ENCODE measurements around the gene CHRNB2.

CHRNB2 gene

DNA sequence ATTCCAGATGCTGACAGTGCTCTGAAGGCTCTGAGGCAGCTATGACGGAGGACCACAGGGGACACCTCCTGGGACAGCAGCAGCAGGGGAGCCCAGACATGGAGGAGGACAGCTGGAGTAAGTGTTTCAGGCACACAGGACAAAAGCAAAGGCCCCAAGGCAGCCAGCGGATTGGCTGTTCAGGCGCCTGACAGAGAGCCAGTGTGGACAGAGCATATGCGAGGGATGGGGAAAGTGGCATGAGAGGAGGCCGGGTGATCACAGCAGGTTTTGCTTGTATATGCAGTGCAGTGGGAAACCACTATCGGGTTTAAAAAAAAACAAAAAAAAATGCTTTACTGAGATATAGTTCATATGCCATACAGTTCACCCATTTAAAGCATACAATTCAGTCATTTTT lies 19.1 kb downstream of the CHRNB2 start:
- Histone ChIP-seq H3K27ac (ENCODE audit: extremely low read depth, low read depth, low read length) (no peak overlapping the region), H3K4me3 (ENCODE audit: low read depth, low read length) (no peak overlapping the region), H3K36me3 (ENCODE audit: control insufficient read depth in 2 of 2, insufficient read depth in 1 of 2, low read length in 2 of 2) (peaks cover 48 to 100% of the 10 kb centered on the region in 2 experiments), H3K4me1 (ENCODE audit: control insufficient read depth, insufficient read depth, low read length) (no peaks in the 10 kb centered on the region), H3K9me3 (ENCODE audit: control insufficient read depth, insufficient read depth, low read depth, low read length) (no peaks in the 10 kb centered on the region)
- no peak for TF ChIP-seq ZNF600 (tag by site-specific recombination; IDR thresholded peaks at IDR 0.05)
- TF ChIP-seq ZNF114 (tag by site-specific recombination; IDR thresholded peaks at IDR 0.05): no peak
- TF ChIP-seq, protein P1, sequence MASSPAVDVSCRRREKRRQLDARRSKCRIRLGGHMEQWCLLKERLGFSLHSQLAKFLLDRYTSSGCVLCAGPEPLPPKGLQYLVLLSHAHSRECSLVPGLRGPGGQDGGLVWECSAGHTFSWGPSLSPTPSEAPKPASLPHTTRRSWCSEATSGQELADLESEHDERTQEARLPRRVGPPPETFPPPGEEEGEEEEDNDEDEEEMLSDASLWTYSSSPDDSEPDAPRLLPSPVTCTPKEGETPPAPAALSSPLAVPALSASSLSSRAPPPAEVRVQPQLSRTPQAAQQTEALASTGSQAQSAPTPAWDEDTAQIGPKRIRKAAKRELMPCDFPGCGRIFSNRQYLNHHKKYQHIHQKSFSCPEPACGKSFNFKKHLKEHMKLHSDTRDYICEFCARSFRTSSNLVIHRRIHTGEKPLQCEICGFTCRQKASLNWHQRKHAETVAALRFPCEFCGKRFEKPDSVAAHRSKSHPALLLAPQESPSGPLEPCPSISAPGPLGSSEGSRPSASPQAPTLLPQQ (tag by site-specific recombination; IDR thresholded peaks at IDR 0.05): no peak
- no peak for TF ChIP-seq ZNF404 (tag by site-specific recombination; IDR thresholded peaks at IDR 0.05)
- TF ChIP-seq HOXC10 (CRISPR knock-in tag; IDR thresholded peaks at IDR 0.05): no peak
- TF ChIP-seq ZNF23 (tag by site-specific recombination; IDR thresholded peaks at IDR 0.05; ENCODE audit: borderline replicate concordance): no peak
- TF ChIP-seq, protein P2, sequence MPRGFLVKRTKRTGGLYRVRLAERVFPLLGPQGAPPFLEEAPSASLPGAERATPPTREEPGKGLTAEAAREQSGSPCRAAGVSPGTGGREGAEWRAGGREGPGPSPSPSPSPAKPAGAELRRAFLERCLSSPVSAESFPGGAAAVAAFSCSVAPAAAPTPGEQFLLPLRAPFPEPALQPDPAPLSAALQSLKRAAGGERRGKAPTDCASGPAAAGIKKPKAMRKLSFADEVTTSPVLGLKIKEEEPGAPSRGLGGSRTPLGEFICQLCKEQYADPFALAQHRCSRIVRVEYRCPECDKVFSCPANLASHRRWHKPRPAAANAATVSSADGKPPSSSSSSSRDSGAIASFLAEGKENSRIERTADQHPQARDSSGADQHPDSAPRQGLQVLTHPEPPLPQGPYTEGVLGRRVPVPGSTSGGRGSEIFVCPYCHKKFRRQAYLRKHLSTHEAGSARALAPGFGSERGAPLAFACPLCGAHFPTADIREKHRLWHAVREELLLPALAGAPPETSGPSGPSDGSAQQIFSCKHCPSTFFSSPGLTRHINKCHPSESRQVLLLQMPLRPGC (tag by site-specific recombination; IDR thresholded peaks at IDR 0.05): no peak
- ChIA-PET CTCF (no interaction called here), POLR2A (no interaction called here)

DNA sequence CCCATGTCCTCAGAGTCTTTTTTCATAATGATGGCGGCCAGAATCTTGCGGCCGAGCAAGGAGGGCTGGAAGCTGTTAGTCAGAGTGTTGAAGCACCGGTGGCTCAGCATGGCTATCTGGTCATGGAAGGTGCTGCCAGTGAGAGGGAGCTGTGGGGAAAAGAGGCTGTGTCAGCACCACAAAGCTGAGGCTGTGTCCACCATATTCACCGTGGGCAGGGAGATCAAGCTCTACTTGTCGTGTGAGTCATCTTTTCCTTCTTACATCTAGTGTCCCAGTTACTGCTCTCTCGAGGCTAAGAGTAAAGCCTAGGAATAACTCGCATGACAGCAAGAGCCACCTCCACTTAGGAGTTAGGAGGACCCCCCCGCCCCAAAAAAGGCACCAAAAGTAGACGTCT lies 22.2 kb downstream of the CHRNB2 start:
- CTCF ChIA-PET: interaction anchor here (0.6 to 0.7 kb wide), 2 partner anchors 9 to 578 kb away, joined by 3 read pairs; no protein-coding TSS in a partner anchor
- POLR2A ChIA-PET: no interaction called here
- TF ChIP-seq ZNF596 (tag by site-specific recombination; IDR thresholded peaks at IDR 0.05) (no peak), ZEB2 (tag by site-specific recombination; IDR thresholded peaks at IDR 0.05) (no peak), ZNF514 (tag by site-specific recombination; IDR thresholded peaks at IDR 0.05) (no peak), ZNF707 (tag by site-specific recombination; IDR thresholded peaks at IDR 0.05) (no peak), ZNF292 (tag by site-specific recombination; IDR thresholded peaks at IDR 0.05; ENCODE audit: borderline replicate concordance, low read depth) (no peak), KLF16 (tag by site-specific recombination; IDR thresholded peaks at IDR 0.05) (no peak)
- TF ChIP-seq, protein P3, sequence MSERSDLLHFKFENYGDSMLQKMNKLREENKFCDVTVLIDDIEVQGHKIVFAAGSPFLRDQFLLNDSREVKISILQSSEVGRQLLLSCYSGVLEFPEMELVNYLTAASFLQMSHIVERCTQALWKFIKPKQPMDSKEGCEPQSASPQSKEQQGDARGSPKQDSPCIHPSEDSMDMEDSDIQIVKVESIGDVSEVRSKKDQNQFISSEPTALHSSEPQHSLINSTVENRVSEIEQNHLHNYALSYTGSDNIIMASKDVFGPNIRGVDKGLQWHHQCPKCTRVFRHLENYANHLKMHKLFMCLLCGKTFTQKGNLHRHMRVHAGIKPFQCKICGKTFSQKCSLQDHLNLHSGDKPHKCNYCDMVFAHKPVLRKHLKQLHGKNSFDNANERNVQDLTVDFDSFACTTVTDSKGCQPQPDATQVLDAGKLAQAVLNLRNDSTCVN (tag by site-specific recombination; optimal IDR thresholded peaks at IDR 0.05): no peak
- TF ChIP-seq, protein P4, sequence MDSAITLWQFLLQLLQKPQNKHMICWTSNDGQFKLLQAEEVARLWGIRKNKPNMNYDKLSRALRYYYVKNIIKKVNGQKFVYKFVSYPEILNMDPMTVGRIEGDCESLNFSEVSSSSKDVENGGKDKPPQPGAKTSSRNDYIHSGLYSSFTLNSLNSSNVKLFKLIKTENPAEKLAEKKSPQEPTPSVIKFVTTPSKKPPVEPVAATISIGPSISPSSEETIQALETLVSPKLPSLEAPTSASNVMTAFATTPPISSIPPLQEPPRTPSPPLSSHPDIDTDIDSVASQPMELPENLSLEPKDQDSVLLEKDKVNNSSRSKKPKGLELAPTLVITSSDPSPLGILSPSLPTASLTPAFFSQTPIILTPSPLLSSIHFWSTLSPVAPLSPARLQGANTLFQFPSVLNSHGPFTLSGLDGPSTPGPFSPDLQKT (IDR thresholded peaks at IDR 0.05; ENCODE audit: borderline replicate concordance, low read depth, low read length): no peak

DNA sequence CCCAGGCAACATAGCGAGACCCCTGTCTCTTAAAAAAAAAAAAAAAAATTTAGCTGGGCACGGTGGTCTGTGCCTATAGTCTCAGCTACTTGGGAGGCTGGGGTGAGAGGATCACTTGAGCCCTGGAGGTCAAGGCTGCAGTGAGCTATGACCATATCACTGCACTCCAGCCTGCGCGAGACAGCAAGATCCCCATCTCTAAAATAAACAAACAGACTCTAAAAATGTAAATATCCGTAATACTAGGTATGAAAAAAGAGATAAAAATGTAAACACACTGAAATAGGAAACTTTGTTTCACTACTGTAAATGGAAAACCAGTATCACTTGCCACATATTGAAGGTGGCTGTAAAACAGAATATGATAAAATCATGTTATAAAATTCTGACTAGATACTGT lies 23.2 kb downstream of the CHRNB2 start:
- no peak for TF ChIP-seq ZNF747 (tag by site-specific recombination; IDR thresholded peaks at IDR 0.05)
- TF ChIP-seq ZNF292 (tag by site-specific recombination; IDR thresholded peaks at IDR 0.05; ENCODE audit: borderline replicate concordance, low read depth): no peak
- no peak for TF ChIP-seq KLF8 (tag by site-specific recombination; IDR thresholded peaks at IDR 0.05)
- TF ChIP-seq, protein P5, sequence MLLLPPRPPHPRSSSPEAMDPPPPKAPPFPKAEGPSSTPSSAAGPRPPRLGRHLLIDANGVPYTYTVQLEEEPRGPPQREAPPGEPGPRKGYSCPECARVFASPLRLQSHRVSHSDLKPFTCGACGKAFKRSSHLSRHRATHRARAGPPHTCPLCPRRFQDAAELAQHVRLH (tag by site-specific recombination; IDR thresholded peaks at IDR 0.05): no peak
- TF ChIP-seq KLF10 (tag by site-specific recombination; IDR thresholded peaks at IDR 0.05): no peak
- no peak overlapping the region for H3K27ac ChIP-seq (ENCODE audit: extremely low read depth, low read depth, low read length)
- H3K4me1 ChIP-seq (ENCODE audit: control insufficient read depth, insufficient read depth, low read length): no peaks in the 10 kb centered on the region
- POLR2A ChIA-PET: interaction anchor here (0.6 kb wide), 1 partner anchor 24 kb away, joined by 4 read pairs; no protein-coding TSS in a partner anchor
- H3K9me3 ChIP-seq (ENCODE audit: control insufficient read depth, insufficient read depth, low read depth, low read length): no peaks in the 10 kb centered on the region
- CTCF ChIA-PET: interaction anchor here (1.7 kb wide), 1 partner anchor 288 kb away, joined by 3 read pairs; no protein-coding TSS in a partner anchor
- no peak overlapping the region for H3K4me3 ChIP-seq (ENCODE audit: low read depth, low read length)
- H3K36me3 ChIP-seq (ENCODE audit: control insufficient read depth in 2 of 2, insufficient read depth in 1 of 2, low read length in 2 of 2): peaks cover 53 to 98% of the 10 kb centered on the region in 2 experiments

More for the DNA sequence above, 22.2 kb downstream of the CHRNB2 start:
- Histone ChIP-seq H3K9me3 (ENCODE audit: control insufficient read depth, insufficient read depth, low read depth, low read length) (no peaks in the 10 kb centered on the region), H3K36me3 (ENCODE audit: control insufficient read depth in 2 of 2, insufficient read depth in 1 of 2, low read length in 2 of 2) (peaks cover 50 to 100% of the 10 kb centered on the region in 2 experiments), H3K4me1 (ENCODE audit: control insufficient read depth, insufficient read depth, low read length) (no peaks in the 10 kb centered on the region), H3K4me3 (ENCODE audit: low read depth, low read length) (no peak overlapping the region), H3K27ac (ENCODE audit: extremely low read depth, low read depth, low read length) (no peak overlapping the region)

Measured in HEK293 (cell line).